Choroid plexus epithelial cell (primary cell): ENCODE measurements around the gene LENG1.

Experiments used
- DNase-seq: peaks from one replicate; pipeline ENCODE4 v3.0.0-alpha.2; 2010; ENCODE audit warnings: low read depth
- H3K4me3 ChIP-seq: 2 replicates; pipeline ENCODE4 v1.5.1; 2011; ENCODE audit warnings: low read depth, mild to moderate bottlenecking, control low read depth, low read length, moderate library complexity
- TF ChIP-seq, protein P1 (sequence below): conservative IDR thresholded peaks from 2 replicates; pipeline ENCODE4 v1.5.1; 2011; ENCODE audit warnings: low read depth, mild to moderate bottlenecking, control low read depth, inconsistent platforms, low read length, moderate library complexity

Gene LENG1

GRCh38 chr19:54153731-54154326 lies 5.7 kb downstream of the LENG1 start:
- TF ChIP-seq, protein P1, sequence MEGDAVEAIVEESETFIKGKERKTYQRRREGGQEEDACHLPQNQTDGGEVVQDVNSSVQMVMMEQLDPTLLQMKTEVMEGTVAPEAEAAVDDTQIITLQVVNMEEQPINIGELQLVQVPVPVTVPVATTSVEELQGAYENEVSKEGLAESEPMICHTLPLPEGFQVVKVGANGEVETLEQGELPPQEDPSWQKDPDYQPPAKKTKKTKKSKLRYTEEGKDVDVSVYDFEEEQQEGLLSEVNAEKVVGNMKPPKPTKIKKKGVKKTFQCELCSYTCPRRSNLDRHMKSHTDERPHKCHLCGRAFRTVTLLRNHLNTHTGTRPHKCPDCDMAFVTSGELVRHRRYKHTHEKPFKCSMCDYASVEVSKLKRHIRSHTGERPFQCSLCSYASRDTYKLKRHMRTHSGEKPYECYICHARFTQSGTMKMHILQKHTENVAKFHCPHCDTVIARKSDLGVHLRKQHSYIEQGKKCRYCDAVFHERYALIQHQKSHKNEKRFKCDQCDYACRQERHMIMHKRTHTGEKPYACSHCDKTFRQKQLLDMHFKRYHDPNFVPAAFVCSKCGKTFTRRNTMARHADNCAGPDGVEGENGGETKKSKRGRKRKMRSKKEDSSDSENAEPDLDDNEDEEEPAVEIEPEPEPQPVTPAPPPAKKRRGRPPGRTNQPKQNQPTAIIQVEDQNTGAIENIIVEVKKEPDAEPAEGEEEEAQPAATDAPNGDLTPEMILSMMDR, result no peak
- no peak for DNase-seq
- no peak overlapping the region for H3K4me3 ChIP-seq

DNA sequence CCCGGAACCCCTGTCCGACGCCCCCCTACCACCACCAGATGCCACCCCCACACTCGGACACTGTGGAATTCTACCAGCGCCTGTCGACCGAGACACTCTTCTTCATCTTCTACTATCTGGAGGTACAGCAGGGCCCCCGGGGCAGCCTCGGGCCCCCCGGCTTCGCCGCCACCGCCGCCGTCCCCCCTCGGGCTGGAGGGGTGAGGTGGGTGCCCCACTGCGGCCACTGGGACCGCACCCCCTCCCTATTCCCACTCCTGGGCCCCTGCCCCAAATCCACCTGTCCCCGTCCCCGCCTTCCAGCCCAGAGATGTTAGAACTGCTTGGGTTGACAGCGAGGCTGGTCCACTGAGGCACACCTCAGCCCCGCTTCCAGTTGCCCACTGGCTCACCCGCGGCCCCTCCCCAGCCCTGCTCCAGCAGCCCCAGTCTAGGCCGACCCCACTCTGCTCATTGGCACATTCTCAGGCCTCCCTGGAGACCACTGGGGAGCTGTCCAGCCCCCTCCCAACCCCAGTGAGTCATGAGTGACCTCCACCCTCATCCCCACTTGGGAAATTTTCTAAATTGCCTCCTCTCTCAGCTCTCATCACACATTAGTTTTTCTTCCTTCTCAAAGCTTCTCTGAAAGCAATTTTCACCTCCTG lies 6.5 kb downstream of the LENG1 start:
- TF ChIP-seq, protein P1, result no peak
- peak; percentile 38 for DNase-seq
- H3K4me3 ChIP-seq, result no peak overlapping the region

- TF ChIP-seq, protein P1, result no peak
- DNase-seq, result no peak
- H3K4me3 ChIP-seq, result no peak overlapping the region
These were observed 7.3 kb downstream of the LENG1 start for GRCh38 chr19:54152267-54152666.

- no peak for DNase-seq
- no peak overlapping the region for H3K4me3 ChIP-seq
- TF ChIP-seq, protein P1, result no peak
These were observed 8.0 kb downstream of the LENG1 start for GRCh38 chr19:54151362-54152035.

GRCh38 chr19:54149021-54149812 lies 10.3 kb downstream of the LENG1 start:
- no peak for DNase-seq

GRCh38 chr19:54148158-54148557 lies 11.4 kb downstream of the LENG1 start:
- H3K4me3 ChIP-seq, result no peak overlapping the region
- no peak for DNase-seq
- TF ChIP-seq, protein P1, result no peak

More at GRCh38 chr19:54149021-54149812, 10.3 kb downstream of the LENG1 start:
- TF ChIP-seq, protein P1, result no peak
- H3K4me3 ChIP-seq, result no peak overlapping the region
